SH-SY5Y (cell line): ENCODE results near the gene OSBP.

Experiments used
- GATA2 ChIP-seq: IDR thresholded peaks from 2 replicates; pipeline ENCODE4 v1.6.1; 2011; ENCODE audit warnings: mild to moderate bottlenecking, low read depth, low read length
- GATA3 ChIP-seq: IDR thresholded peaks from 2 replicates; pipeline ENCODE4 v1.6.1; 2011; ENCODE audit warnings: low read depth, mild to moderate bottlenecking, low read length, moderate library complexity

The OSBP gene

GRCh38 chr11:59550842-59551658 lies 64.5 kb downstream of the OSBP start:
- TF ChIP-seq GATA3 (no peak), GATA2 (no peak)

GRCh38 chr11:59550368-59550841 lies 65.2 kb downstream of the OSBP start:
- TF ChIP-seq GATA3, result no peak
- TF ChIP-seq GATA2, result no peak

DNA sequence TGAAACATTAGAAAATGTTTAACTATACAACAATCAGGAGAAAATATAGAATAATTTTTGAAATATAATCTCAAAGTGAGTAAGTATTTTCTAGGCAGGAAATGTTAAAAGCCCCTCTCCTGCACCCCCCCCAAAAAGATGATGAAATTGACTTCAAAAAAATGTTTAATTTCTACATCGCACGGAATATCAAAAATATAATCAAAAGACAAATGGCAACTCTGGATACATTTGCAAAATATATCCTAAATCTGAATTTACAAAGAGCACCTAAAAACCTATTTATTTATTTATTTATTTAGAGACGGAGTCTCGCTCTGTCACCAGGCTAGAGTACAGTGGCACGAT lies 67.3 kb downstream of the OSBP start:
- TF ChIP-seq GATA3 (no peak), GATA2 (no peak)

DNA sequence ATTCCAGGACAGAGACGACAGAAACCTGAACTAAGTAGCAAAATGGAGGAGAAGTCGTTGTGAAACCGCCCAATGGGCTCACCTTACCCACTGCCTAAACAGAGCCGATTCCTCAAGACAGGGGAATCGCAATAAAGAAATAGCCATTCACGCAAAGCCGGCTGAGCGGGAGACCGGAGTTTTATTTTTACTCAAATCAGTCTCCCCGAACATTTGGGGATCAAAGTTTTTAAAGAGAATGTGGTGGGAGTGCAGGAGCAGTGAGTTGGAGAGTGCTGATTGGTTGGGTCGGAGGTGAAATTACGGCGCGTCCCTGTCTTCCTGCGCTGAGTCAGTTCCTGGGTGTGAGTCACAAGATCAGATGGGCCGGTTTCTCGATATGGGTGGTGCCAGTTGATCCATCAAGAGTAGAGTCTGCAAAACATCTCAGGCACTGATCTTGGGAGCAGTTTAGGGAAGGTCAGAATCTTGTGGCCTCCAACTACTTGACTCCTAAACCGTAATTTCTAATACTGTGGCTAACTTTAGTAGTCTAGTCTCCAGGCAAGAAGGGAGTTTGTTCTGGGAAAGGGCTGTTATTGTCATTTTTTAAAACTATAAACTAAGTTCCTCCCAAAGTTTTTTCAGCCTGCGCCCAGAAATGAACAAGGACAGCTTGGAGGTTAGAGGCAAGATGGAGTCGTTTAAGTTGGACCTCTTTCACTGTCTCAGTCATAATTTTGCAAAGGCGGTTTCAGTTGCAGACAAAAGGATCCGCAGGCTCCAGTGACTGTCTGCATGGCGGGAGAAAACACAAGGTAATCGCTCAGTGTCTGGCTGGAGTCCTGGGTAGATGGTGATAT lies 70.2 kb downstream of the OSBP start:
- TF ChIP-seq GATA2, result no peak
- no peak for TF ChIP-seq GATA3

DNA sequence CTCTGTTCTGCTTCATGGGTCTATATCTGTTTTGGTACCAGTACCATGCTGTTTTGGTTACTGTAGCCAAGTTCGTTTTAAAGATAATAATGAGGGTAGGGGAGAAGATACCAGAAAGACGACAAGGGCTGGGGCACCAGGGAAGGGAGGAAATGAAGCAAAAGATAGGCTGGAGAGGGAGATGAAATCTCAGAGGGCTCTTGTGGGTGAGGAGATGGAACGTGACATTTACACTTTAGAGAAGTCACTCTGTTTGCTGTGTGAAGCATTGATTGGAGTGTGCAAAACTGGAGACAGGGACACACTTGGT lies 70.8 kb downstream of the OSBP start:
- TF ChIP-seq GATA2 (no peak), GATA3 (no peak)

DNA sequence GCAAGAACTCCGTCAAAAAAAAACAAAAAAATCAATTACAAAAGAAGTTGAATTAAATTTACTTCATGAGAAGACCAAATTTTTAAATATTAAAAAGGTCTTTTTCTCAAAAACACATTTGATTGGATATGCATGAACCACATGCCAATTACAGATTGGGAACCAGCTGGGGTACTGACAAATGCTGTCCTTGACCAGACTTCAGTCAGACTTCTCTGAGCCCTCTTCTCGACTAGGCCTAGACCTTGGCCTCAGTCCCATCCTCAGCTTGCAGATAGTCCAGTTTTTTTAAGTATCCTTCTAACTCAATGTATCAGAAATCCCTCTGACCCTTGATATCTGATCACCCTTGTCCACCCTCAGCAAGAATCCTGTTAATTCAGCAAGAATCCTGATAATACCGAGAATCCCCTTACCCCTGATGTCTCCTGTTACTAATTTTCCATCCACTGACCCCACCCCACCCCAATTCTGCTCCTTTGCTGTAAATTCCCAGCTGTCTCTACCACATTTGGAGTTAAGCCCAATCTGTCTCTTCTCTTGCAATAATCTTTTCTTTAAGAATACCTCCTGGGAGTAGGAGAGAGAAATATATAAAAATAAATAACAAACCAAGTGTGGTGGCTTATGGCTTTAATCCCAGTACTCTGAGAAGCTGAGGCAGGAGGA lies 73.3 kb downstream of the OSBP start:
- TF ChIP-seq GATA2, result no peak
- TF ChIP-seq GATA3, result no peak

DNA sequence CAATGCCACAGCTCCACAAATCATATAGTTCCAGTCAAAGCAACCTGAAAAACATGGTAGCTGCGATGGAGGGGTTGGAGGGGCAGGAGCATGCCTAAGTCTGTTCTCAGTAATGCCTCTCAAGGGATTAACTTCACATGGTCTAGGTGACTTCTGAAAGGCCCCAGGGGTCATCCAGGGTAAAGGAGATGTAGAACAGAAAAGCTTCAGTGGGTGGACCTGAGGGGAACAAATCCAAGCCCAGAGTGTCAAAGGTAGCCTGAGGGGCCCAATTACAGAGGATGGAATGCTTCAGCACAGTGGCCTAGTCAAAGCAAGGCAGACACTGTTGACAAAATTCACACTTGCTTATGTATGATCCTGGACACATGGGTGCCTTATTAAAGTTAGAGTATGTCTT lies 80.9 kb downstream of the OSBP start:
- TF ChIP-seq GATA3 (no peak), GATA2 (no peak)

GRCh38 chr11:59532620-59533019 lies 83.0 kb downstream of the OSBP start:
- TF ChIP-seq GATA2, result no peak
- no peak for TF ChIP-seq GATA3

GRCh38 chr11:59528711-59529110 lies 86.9 kb downstream of the OSBP start:
- TF ChIP-seq GATA2, result no peak
- no peak for TF ChIP-seq GATA3
